Transverse colon (tissue), 3 donors: ENCODE measurements around the gene EPHA1.

Source experiments
- CTCF ChIP-seq, 5 experiments: fragments of 200-600 bp in 3 of 5; fragments of 450-650 bp in 2 of 5; sonication (generic) in 3 of 5; IDR thresholded peaks; 1 replicate in 2 of 5; 2 replicates in 3 of 5; pipeline ENCODE4 v1.5.1; 2016 to 2017; ENCODE audit warnings: antibody characterized with exemption in 5 of 5, inconsistent platforms in 3 of 5, mild to moderate bottlenecking in 2 of 5, moderate library complexity in 1 of 5
- EP300 ChIP-seq: sonication (generic); formaldehyde crosslinking; IDR thresholded peaks from one replicate; pipeline ENCODE4 v1.6.1; 2017; ENCODE audit warnings: antibody characterized with exemption, low read depth
- POLR2A ChIP-seq: fragments of 450-650 bp; IDR thresholded peaks from one replicate; pipeline ENCODE4 v1.6.1; 2016; ENCODE audit warnings: antibody characterized with exemption, mild to moderate bottlenecking, moderate library complexity

GRCh38 chr7:143362131-143363015, 46.3 kb downstream of the EPHA1 start, which contains the start of gene FAM131B:
- TF ChIP-seq CTCF (IDR thresholded peaks at IDR 0.05) (no peak), POLR2A (no peak), EP300 (no peak)
